ENCODE data around the gene CLASRP. TPM values are rescaled to one million over a fixed set of nuclear protein-coding genes. Genes with fewer than 3 reads are reported as not detected.

Gene CLASRP
- total RNA-seq, 1 donor from 2014 or later, result 81.5 TPM

GRCh38 chr19:45003485-45003884 lies 35.4 kb upstream of the CLASRP start:
- Mint-ChIP-seq H3K4me1 (ENCODE audit: unreplicated experiment) (peaks cover 6% of the 10 kb centered on the region), H3K27me3 (ENCODE audit: unreplicated experiment) (no peaks in the 10 kb centered on the region), H3K9me3 (ENCODE audit: unreplicated experiment) (no peaks in the 10 kb centered on the region), H3K36me3 (ENCODE audit: unreplicated experiment) (peaks cover 4% of the 10 kb centered on the region), H3K27ac (ENCODE audit: unreplicated experiment) (no peak overlapping the region), H3K4me3 (ENCODE audit: unreplicated experiment) (no peak overlapping the region)
- no peak for TF ChIP-seq CTCF (IDR thresholded peaks at IDR 0.05)
- DNase-seq (ENCODE audit: extremely low spot score, unreplicated experiment), result no peak

- no peaks in the 10 kb centered on the region for H3K27me3 Mint-ChIP-seq (ENCODE audit: unreplicated experiment)
- no peak for DNase-seq (ENCODE audit: extremely low spot score, unreplicated experiment)
- no peak overlapping the region for H3K27ac Mint-ChIP-seq (ENCODE audit: unreplicated experiment)
- no peak for TF ChIP-seq CTCF (IDR thresholded peaks at IDR 0.05)
- H3K9me3 Mint-ChIP-seq (ENCODE audit: unreplicated experiment), result no peaks in the 10 kb centered on the region
- peaks cover 4% of the 10 kb centered on the region for H3K36me3 Mint-ChIP-seq (ENCODE audit: unreplicated experiment)
- peaks cover 6% of the 10 kb centered on the region for H3K4me1 Mint-ChIP-seq (ENCODE audit: unreplicated experiment)
- H3K4me3 Mint-ChIP-seq (ENCODE audit: unreplicated experiment), result no peak overlapping the region
These were observed 33.1 kb upstream of the CLASRP start for GRCh38 chr19:45005787-45006186.

- Mint-ChIP-seq H3K9me3 (ENCODE audit: unreplicated experiment) (no peaks in the 10 kb centered on the region), H3K27me3 (ENCODE audit: unreplicated experiment) (no peaks in the 10 kb centered on the region), H3K36me3 (ENCODE audit: unreplicated experiment) (peaks cover 8% of the 10 kb centered on the region), H3K4me3 (ENCODE audit: unreplicated experiment) (no peak overlapping the region), H3K4me1 (ENCODE audit: unreplicated experiment) (no peaks in the 10 kb centered on the region), H3K27ac (ENCODE audit: unreplicated experiment) (no peak overlapping the region)
- TF ChIP-seq CTCF (IDR thresholded peaks at IDR 0.05), result no peak
- DNase-seq (ENCODE audit: extremely low spot score, unreplicated experiment), result no peak
These were observed 30.3 kb upstream of the CLASRP start for GRCh38 chr19:45008552-45008951.

GRCh38 chr19:45009625-45010255 lies 29.1 kb upstream of the CLASRP start:
- Mint-ChIP-seq H3K27ac (ENCODE audit: unreplicated experiment) (no peak overlapping the region), H3K27me3 (ENCODE audit: unreplicated experiment) (no peaks in the 10 kb centered on the region), H3K9me3 (ENCODE audit: unreplicated experiment) (no peaks in the 10 kb centered on the region), H3K4me3 (ENCODE audit: unreplicated experiment) (no peak overlapping the region), H3K36me3 (ENCODE audit: unreplicated experiment) (peaks cover 12% of the 10 kb centered on the region), H3K4me1 (ENCODE audit: unreplicated experiment) (no peaks in the 10 kb centered on the region)
- TF ChIP-seq CTCF (IDR thresholded peaks at IDR 0.05), result no peak
- no peak for DNase-seq (ENCODE audit: extremely low spot score, unreplicated experiment)

GRCh38 chr19:45010306-45010705 lies 28.5 kb upstream of the CLASRP start:
- no peaks in the 10 kb centered on the region for H3K4me1 Mint-ChIP-seq (ENCODE audit: unreplicated experiment)
- no peak for TF ChIP-seq CTCF (IDR thresholded peaks at IDR 0.05)
- no peak for DNase-seq (ENCODE audit: extremely low spot score, unreplicated experiment)
- peaks cover 12% of the 10 kb centered on the region for H3K36me3 Mint-ChIP-seq (ENCODE audit: unreplicated experiment)
- no peak overlapping the region for H3K4me3 Mint-ChIP-seq (ENCODE audit: unreplicated experiment)
- H3K27ac Mint-ChIP-seq (ENCODE audit: unreplicated experiment), result no peak overlapping the region
- no peaks in the 10 kb centered on the region for H3K27me3 Mint-ChIP-seq (ENCODE audit: unreplicated experiment)
- H3K9me3 Mint-ChIP-seq (ENCODE audit: unreplicated experiment), result no peaks in the 10 kb centered on the region
